GM12872 (cell line): ENCODE results near the gene CCDC134.

Experiments
- CTCF ChIP-seq: IDR thresholded peaks from 3 replicates; pipeline ENCODE4 v1.5.1; 2011; ENCODE audit warnings: low read depth, mild to moderate bottlenecking, low read length, moderate library complexity; ENCODE audit not compliant: insufficient read depth

CCDC134 gene

GRCh38 chr22:41787331-41787730, 13.1 kb upstream of the CCDC134 start:
- no peak for TF ChIP-seq CTCF

- no peak for TF ChIP-seq CTCF
Measured at GRCh38 chr22:41793871-41794270, 6.6 kb upstream of the CCDC134 start.

GRCh38 chr22:41798736-41799135, 1.7 kb upstream of the CCDC134 start:
- TF ChIP-seq CTCF: no peak

GRCh38 chr22:41799486-41800347, 762 bp upstream of the CCDC134 start:
- TF ChIP-seq CTCF: no peak

- no peak for TF ChIP-seq CTCF
Measured at GRCh38 chr22:41801147-41801819, 804 bp downstream of the CCDC134 start.

GRCh38 chr22:41801886-41802285, 1.4 kb downstream of the CCDC134 start:
- no peak for TF ChIP-seq CTCF

- no peak for TF ChIP-seq CTCF
Measured at GRCh38 chr22:41805639-41806038, 5.2 kb downstream of the CCDC134 start.
